GM12878 (cell line): Measurements from ENCODE around the gene ACER3. TPM values are rescaled to one million over a fixed set of nuclear protein-coding genes. Genes with fewer than 3 reads are reported as not detected.

Experiments used
- ATAC-seq: fragments of 200-7000 bp; cut with Tn5 transposase; 3 replicates; pipeline ENCODE4 v1.9.1; 2020; ENCODE audit warnings: mild to moderate bottlenecking, moderate library complexity
- BruUV-seq: library from RNA; stranded (reverse); fragments of 400-500 nt; replicated peaks from 2 replicates; lab custom pipeline; 2021; lab: Mats Ljungman, UMichigan
- CTCF ChIA-PET: fragments of 300-600 bp; sonication (Branson Sonifier 250); formaldehyde crosslinking; extraction: SDS; loops from one replicate; lab custom pipeline; 2021; ENCODE audit warnings: inconsistent platforms; lab: Yijun Ruan, JAX
- POLR2A ChIA-PET: fragments of 350-600 bp; formaldehyde crosslinking; extraction: SDS; loops from one replicate; lab custom pipeline; 2021; ENCODE audit warnings: inconsistent platforms; lab: Charles Lee
- RAD21 ChIA-PET: fragments of 300-600 bp; sonication (Branson Sonifier 250); formaldehyde crosslinking; loops from one replicate; lab custom pipeline; 2023; ENCODE audit warnings: antibody characterized with exemption; ENCODE audit not compliant: unreplicated experiment; lab: Charles Lee
- SMC1A ChIA-PET: fragments of 300-600 bp; sonication (Branson Sonifier 250); formaldehyde crosslinking; loops from one replicate; lab custom pipeline; 2023; ENCODE audit not compliant: unreplicated experiment, uncharacterized antibody; lab: Charles Lee
- DNase-seq: peaks from one replicate; pipeline ENCODE4 v3.0.0-alpha.2; 2011; ENCODE audit warnings: low read depth, low spot score
- FAIRE-seq: peaks from 3 replicates; lab custom pipeline; 2011; peaks lifted over from hg19 to GRCh38; lab: Jason Lieb, UNC
- H2AFZ ChIP-seq: 2 replicates; pipeline ENCODE4 v1.6.0; 2011; ENCODE audit warnings: low read depth, low read length, control low read depth; ENCODE audit not compliant: control insufficient read depth
- H3K27ac ChIP-seq: 2 replicates; pipeline ENCODE4 v1.5.1; 2011; ENCODE audit warnings: control low read depth; ENCODE audit not compliant: control insufficient read depth, insufficient read depth
- H3K27me3 ChIP-seq, 2 experiments: replicated peaks in 1 of 2; 2 replicates each; pipeline versions ENCODE4 v1.6.0 to v1.6.1; 2011; ENCODE audit warnings: low read length in 1 of 2; ENCODE audit not compliant: control insufficient read depth in 2 of 2, insufficient read depth in 2 of 2
- H3K36me3 ChIP-seq, 2 experiments: 2 replicates each; pipeline ENCODE4 v1.5.1; 2011; ENCODE audit warnings: low read length in 1 of 2; ENCODE audit not compliant: control insufficient read depth in 2 of 2, insufficient read depth in 2 of 2
- H3K4me1 ChIP-seq: 2 replicates; pipeline ENCODE4 v1.6.1; 2011; ENCODE audit warnings: mild to moderate bottlenecking, low read length, moderate library complexity, mixed read lengths; ENCODE audit not compliant: control insufficient read depth, insufficient read depth
- H3K4me2 ChIP-seq: 2 replicates; pipeline ENCODE4 v1.6.0; 2011; ENCODE audit warnings: control low read depth; ENCODE audit not compliant: control insufficient read depth, insufficient read depth
- H3K4me3 ChIP-seq: fragments of 200-600 bp; sonication (generic); 2 replicates; pipeline ENCODE4 v1.5.1; 2016
- H3K79me2 ChIP-seq: 2 replicates; pipeline ENCODE4 v1.6.0; 2011; ENCODE audit warnings: low read length; ENCODE audit not compliant: control insufficient read depth, insufficient read depth
- H3K9ac ChIP-seq: 2 replicates; pipeline ENCODE4 v1.8.0; 2011; ENCODE audit warnings: low read length, control low read depth, mixed read lengths; ENCODE audit not compliant: control insufficient read depth, insufficient read depth
- H3K9me3 ChIP-seq: replicated peaks from 3 replicates; pipeline ENCODE4 v1.5.1; 2011; ENCODE audit warnings: mild to moderate bottlenecking, low read length; ENCODE audit not compliant: control insufficient read depth, insufficient read depth
- H4K20me1 ChIP-seq: 2 replicates; pipeline ENCODE4 v1.6.0; 2011; ENCODE audit not compliant: control insufficient read depth, insufficient read depth
- CREB1 ChIP-seq: IDR thresholded peaks from 2 replicates; pipeline ENCODE4 v1.6.1; 2012; ENCODE audit warnings: low read depth, mild to moderate bottlenecking, inconsistent platforms
- IKZF2 ChIP-seq, 2 experiments: fragments of 450-650 bp; IDR thresholded peaks; 2 replicates each; pipeline ENCODE4 v1.6.1; 2017; ENCODE audit warnings: mild to moderate bottlenecking in 2 of 2, moderate library complexity in 2 of 2
- MXI1 ChIP-seq: fragments of 150-350 bp; IDR thresholded peaks from 2 replicates; pipeline ENCODE4 v1.6.1; 2011; ENCODE audit warnings: low read depth, mild to moderate bottlenecking, inconsistent platforms, low read length, improper control_type of control experiment
- NFYB ChIP-seq: IDR thresholded peaks from 2 replicates; pipeline ENCODE4 v1.6.1; 2011; ENCODE audit warnings: low read depth, mild to moderate bottlenecking, low read length, improper control_type of control experiment, moderate library complexity; ENCODE audit not compliant: insufficient read depth
- NR2F1 ChIP-seq: fragments of 450-650 bp; conservative IDR thresholded peaks from 2 replicates; pipeline ENCODE4 v1.6.1; 2017; ENCODE audit warnings: mild to moderate bottlenecking
- RUNX3 ChIP-seq: IDR thresholded peaks from 2 replicates; pipeline ENCODE4 v1.6.1; 2012; ENCODE audit warnings: low read length, inconsistent platforms
- SMAD5 ChIP-seq: IDR thresholded peaks from 2 replicates; pipeline ENCODE4 v1.6.1; 2016; ENCODE audit warnings: antibody characterized with exemption, low read depth
- WRNIP1 ChIP-seq: IDR thresholded peaks from 2 replicates; pipeline ENCODE4 v1.6.1; 2011; ENCODE audit warnings: low read depth, low read length, improper control_type of control experiment, borderline replicate concordance
- WGBS: methylation state at CpG from one replicate; pipeline ENCODE4 v1.1.6; 2016; ENCODE audit warnings: low lambda C conversion rate; ENCODE audit not compliant: insufficient replicate concordance, insufficient coverage; ENCODE audit errors: missing lambda C conversion rate; 5-methylcytosine and 5-hydroxymethylcytosine counted together
- in situ Hi-C: fragments of 300-500 bp; cut with MboI; formaldehyde crosslinking; loops from 9 replicates; pipeline ENCODE4 v1.14.3; 2018; ENCODE audit warnings: mixed read lengths
- intact Hi-C: fragments of 100-400 bp; cut with micrococcal nuclease; formaldehyde crosslinking; loops from one replicate; pipeline ENCODE4 v1.14.2; 2022; ENCODE audit not compliant: unreplicated experiment
- polyA plus RNA-seq, 11 experiments: library from polyadenylated mRNA; depleted of rRNA in 4 of 11; unstranded in 6 of 11; stranded (reverse) in 5 of 11; fragments of >200 nt; fragmentation: Nextera tagmentation in 4 of 11; fragmentation: Illumina TruSeq in 1 of 11; extraction: Ambion mirVana in 4 of 11; extraction: Trizol in 1 of 11; gene quantifications; 1 replicate in 1 of 11; 2 replicates in 10 of 11; pipeline versions ENCODE4 v1.2.1 to v1.2.3, GENCODE V29; 2011 to 2016; ENCODE audit warnings: inconsistent platforms in 2 of 11, missing spikeins in 2 of 11, low read depth in 1 of 11
- total RNA-seq, 4 experiments: library from RNA; depleted of rRNA in 3 of 4; stranded (reverse); fragments of >200 nt in 3 of 4; fragmentation: Illumina TruSeq in 1 of 4; extraction: Trizol in 1 of 4; gene quantifications; 2 replicates each; pipeline versions ENCODE4 v1.2.1 to v1.2.3, GENCODE V29; 2013 to 2021
- TF ChIP-seq, protein P1 (sequence below): fragments of 450-650 bp; IDR thresholded peaks from 2 replicates; pipeline ENCODE4 v1.6.1; 2016; ENCODE audit warnings: mild to moderate bottlenecking, moderate library complexity, borderline replicate concordance
- TF ChIP-seq, protein P2 (sequence below): fragments of 450-650 bp; IDR thresholded peaks from 2 replicates; pipeline ENCODE4 v1.6.1; 2016; ENCODE audit warnings: mild to moderate bottlenecking

Gene ACER3
- total and polyA plus RNA-seq, 10 of the 15 experiments (the other 5 are each of a cell fraction or from before 2014, with no cell fraction given) = 2.8 to 17.4 (median 10.3) TPM

DNA sequence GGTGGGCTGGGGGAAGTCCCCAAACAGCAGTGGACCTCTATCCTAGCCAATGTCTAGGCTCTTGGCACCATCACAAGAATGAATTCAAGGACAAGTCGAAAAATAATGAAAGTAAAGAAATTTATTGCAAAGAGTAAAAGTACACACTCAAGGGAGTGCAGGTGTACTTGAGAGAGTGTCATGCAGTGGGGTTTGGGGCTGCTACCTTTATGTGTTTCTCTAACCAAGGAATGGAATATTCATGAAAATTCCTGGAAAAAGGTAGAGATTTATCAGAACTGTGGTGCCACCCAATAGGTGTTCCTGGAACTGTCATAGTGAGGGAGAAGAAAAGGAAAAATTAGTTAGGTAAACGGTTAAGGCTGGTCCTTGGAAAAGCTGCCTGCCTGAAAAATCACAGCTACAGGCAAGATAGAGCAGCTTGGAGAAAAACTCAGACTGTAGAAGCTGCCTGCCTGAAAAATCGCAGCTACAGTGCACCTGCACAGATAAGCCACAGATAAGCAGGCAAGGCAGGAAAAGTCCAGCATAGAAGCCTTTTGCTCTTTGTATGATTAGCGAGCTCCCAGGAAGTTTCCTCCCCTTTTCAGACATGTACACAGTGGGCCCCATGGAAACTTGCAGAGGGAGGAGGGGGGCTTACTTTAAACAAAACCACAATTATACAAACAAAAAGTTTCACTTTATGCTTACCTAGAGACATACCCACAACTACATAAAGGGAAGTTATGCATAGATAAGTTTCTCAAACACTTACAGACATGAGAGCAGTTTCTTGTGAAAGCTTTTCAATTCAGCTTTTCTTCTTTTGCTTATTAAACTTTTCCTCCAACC, 102.1 kb downstream of the ACER3 start:
- ATAC-seq = peak; percentile 84
- Histone ChIP-seq H3K27ac (no peak overlapping the region), H3K9me3 (no peaks in the 10 kb centered on the region), H3K79me2 (no peaks in the 10 kb centered on the region), H3K9ac (no peak overlapping the region), H2AFZ (no peak overlapping the region; the same call in none of the 2 replicates), H3K36me3 (peaks cover 0 to 3% of the 10 kb centered on the region in 2 experiments; a peak in 1 of 4 replicates), H3K4me3 (no peak overlapping the region), H3K4me1 (peaks cover 12% of the 10 kb centered on the region), H3K27me3 (no peaks in the 10 kb centered on the region), H3K4me2 (peak overlapping the region; percentile 41), H4K20me1 (no peaks in the 10 kb centered on the region)
- ChIA-PET SMC1A (interaction anchor here (1.1 to 1.4 kb wide), 3 partner anchors 8 to 12 kb away, joined by 3 to 5 read pairs (median 4); no protein-coding TSS in a partner anchor), POLR2A (no interaction called here), CTCF (interaction anchor here (1.0 kb wide), 1 partner anchor 43 kb away, joined by 4 read pairs; no protein-coding TSS in a partner anchor), RAD21 (no interaction called here)
- WGBS = 38% methylated on average over 4 of the region's 4 CpGs
- TF ChIP-seq MXI1 = no peak
- TF ChIP-seq WRNIP1 = no peak
- TF ChIP-seq CREB1 = no peak
- TF ChIP-seq RUNX3 = peak; percentile 77
- no peak for TF ChIP-seq NFYB
- no peak for TF ChIP-seq SMAD5
- TF ChIP-seq NR2F1 = 0 out of 2 replicates have a peak, but pooled peaks have one; percentile 11
- TF ChIP-seq, protein P1, sequence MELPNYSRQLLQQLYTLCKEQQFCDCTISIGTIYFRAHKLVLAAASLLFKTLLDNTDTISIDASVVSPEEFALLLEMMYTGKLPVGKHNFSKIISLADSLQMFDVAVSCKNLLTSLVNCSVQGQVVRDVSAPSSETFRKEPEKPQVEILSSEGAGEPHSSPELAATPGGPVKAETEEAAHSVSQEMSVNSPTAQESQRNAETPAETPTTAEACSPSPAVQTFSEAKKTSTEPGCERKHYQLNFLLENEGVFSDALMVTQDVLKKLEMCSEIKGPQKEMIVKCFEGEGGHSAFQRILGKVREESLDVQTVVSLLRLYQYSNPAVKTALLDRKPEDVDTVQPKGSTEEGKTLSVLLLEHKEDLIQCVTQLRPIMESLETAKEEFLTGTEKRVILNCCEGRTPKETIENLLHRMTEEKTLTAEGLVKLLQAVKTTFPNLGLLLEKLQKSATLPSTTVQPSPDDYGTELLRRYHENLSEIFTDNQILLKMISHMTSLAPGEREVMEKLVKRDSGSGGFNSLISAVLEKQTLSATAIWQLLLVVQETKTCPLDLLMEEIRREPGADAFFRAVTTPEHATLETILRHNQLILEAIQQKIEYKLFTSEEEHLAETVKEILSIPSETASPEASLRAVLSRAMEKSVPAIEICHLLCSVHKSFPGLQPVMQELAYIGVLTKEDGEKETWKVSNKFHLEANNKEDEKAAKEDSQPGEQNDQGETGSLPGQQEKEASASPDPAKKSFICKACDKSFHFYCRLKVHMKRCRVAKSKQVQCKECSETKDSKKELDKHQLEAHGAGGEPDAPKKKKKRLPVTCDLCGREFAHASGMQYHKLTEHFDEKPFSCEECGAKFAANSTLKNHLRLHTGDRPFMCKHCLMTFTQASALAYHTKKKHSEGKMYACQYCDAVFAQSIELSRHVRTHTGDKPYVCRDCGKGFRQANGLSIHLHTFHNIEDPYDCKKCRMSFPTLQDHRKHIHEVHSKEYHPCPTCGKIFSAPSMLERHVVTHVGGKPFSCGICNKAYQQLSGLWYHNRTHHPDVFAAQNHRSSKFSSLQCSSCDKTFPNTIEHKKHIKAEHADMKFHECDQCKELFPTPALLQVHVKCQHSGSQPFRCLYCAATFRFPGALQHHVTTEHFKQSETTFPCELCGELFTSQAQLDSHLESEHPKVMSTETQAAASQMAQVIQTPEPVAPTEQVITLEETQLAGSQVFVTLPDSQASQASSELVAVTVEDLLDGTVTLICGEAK = no peak
- peak; percentile 20 to 27; a peak in 1 of 4 replicates for TF ChIP-seq IKZF2 (IDR thresholded peaks at IDR 0.05)
- TF ChIP-seq, protein P2, sequence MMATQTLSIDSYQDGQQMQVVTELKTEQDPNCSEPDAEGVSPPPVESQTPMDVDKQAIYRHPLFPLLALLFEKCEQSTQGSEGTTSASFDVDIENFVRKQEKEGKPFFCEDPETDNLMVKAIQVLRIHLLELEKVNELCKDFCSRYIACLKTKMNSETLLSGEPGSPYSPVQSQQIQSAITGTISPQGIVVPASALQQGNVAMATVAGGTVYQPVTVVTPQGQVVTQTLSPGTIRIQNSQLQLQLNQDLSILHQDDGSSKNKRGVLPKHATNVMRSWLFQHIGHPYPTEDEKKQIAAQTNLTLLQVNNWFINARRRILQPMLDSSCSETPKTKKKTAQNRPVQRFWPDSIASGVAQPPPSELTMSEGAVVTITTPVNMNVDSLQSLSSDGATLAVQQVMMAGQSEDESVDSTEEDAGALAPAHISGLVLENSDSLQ = no peak
- in situ Hi-C loops (no loop called here), intact Hi-C loops (no loop called here)
- peak; percentile 77 for FAIRE-seq
- peak; percentile 11 for DNase-seq
- BruUV-seq = no TSS peak
